Measurements from ENCODE around the gene LRP1-AS. TPM values are rescaled to one million over a fixed set of nuclear protein-coding genes. Genes with fewer than 3 reads are reported as not detected.

Gene LRP1-AS
- total RNA-seq, 1 experiment from 2014 or later: not detected

DNA sequence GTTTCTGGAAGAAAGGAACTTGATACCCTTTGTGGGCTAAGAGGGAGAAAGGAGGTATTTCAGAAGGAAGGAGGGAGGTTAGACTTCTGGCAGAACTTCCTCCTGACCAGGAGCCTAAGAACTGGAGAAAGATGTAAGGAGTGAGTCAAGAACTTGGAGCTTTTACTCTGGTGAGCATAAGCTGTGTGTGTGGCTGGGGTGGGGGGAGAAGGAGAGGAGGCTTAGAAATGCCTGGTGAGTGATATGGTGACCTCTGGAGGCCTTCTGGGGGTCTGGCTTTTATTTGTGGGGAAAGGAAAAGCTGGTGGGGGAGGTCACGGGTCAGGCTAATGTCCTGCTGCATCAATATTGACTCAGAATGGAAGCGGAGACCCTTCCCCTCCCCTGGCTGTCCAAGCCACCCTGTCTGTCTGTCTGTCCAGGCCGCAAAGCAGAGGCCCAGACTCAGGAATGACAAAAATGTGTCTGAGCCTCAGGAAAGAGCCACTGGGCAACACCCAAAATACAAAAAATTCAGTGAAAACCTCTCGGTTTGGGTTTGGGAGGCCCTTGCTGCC, 14.3 kb downstream of the LRP1-AS start:
- no TSS peak for BruUV-seq (replicated peaks)
- H3K27ac ChIP-seq (ENCODE audit: low read length): no peak overlapping the region
- 0 out of 2 replicates have a peak, but pooled peaks cover 2% of the 10 kb centered on the region for H3K4me1 ChIP-seq (ENCODE audit: control insufficient read depth, insufficient read depth, low read length)
- in situ Hi-C loops (cut with HindIII; ENCODE audit: low pct_unique_long_range_greater_than_20kb, low sequenced_read_pairs) (no loop called here), intact Hi-C loops (cut with micrococcal nuclease; ENCODE audit: unreplicated experiment) (no loop called here)
- TF ChIP-seq TCF7L2 (IDR thresholded peaks at IDR 0.05; ENCODE audit: low read depth, low read length) (no peak), SIN3A (IDR thresholded peaks at IDR 0.05; ENCODE audit: borderline replicate concordance, insufficient read depth, low read depth, low read length) (no peak), POLR2AphosphoS5 (IDR thresholded peaks at IDR 0.05; ENCODE audit: low read depth, low read length) (no peak)
- TF ChIP-seq, protein P1, sequence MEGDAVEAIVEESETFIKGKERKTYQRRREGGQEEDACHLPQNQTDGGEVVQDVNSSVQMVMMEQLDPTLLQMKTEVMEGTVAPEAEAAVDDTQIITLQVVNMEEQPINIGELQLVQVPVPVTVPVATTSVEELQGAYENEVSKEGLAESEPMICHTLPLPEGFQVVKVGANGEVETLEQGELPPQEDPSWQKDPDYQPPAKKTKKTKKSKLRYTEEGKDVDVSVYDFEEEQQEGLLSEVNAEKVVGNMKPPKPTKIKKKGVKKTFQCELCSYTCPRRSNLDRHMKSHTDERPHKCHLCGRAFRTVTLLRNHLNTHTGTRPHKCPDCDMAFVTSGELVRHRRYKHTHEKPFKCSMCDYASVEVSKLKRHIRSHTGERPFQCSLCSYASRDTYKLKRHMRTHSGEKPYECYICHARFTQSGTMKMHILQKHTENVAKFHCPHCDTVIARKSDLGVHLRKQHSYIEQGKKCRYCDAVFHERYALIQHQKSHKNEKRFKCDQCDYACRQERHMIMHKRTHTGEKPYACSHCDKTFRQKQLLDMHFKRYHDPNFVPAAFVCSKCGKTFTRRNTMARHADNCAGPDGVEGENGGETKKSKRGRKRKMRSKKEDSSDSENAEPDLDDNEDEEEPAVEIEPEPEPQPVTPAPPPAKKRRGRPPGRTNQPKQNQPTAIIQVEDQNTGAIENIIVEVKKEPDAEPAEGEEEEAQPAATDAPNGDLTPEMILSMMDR (IDR thresholded peaks at IDR 0.05): no peak
- TF ChIP-seq, protein P2, sequence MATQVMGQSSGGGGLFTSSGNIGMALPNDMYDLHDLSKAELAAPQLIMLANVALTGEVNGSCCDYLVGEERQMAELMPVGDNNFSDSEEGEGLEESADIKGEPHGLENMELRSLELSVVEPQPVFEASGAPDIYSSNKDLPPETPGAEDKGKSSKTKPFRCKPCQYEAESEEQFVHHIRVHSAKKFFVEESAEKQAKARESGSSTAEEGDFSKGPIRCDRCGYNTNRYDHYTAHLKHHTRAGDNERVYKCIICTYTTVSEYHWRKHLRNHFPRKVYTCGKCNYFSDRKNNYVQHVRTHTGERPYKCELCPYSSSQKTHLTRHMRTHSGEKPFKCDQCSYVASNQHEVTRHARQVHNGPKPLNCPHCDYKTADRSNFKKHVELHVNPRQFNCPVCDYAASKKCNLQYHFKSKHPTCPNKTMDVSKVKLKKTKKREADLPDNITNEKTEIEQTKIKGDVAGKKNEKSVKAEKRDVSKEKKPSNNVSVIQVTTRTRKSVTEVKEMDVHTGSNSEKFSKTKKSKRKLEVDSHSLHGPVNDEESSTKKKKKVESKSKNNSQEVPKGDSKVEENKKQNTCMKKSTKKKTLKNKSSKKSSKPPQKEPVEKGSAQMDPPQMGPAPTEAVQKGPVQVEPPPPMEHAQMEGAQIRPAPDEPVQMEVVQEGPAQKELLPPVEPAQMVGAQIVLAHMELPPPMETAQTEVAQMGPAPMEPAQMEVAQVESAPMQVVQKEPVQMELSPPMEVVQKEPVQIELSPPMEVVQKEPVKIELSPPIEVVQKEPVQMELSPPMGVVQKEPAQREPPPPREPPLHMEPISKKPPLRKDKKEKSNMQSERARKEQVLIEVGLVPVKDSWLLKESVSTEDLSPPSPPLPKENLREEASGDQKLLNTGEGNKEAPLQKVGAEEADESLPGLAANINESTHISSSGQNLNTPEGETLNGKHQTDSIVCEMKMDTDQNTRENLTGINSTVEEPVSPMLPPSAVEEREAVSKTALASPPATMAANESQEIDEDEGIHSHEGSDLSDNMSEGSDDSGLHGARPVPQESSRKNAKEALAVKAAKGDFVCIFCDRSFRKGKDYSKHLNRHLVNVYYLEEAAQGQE (IDR thresholded peaks at IDR 0.05; ENCODE audit: insufficient read depth in 1 of 2, low read depth in 2 of 2, low read length in 1 of 2): no peak
- ChIA-PET CTCF (interaction anchor here (0.6 to 0.7 kb wide), 2 partner anchors 15 to 53 kb away, joined by 3 read pairs; no protein-coding TSS in a partner anchor), POLR2A (no interaction called here)
- no peaks in the 10 kb centered on the region for H3K36me3 ChIP-seq (ENCODE audit: control insufficient read depth, insufficient read depth, low read length)
- DNase-seq (ENCODE audit: low read depth, low spot score) (no peak), ATAC-seq (no peak)
- no peaks in the 10 kb centered on the region for H3K9me3 ChIP-seq (ENCODE audit: control insufficient read depth, insufficient read depth, low read depth, low read length)
- no peak overlapping the region for H3K4me3 ChIP-seq (ENCODE audit: low read depth in 2 of 2, low read length in 2 of 2)
- no peaks in the 10 kb centered on the region for H3K27me3 ChIP-seq (ENCODE audit: control insufficient read depth, insufficient read depth, low read length)

DNA sequence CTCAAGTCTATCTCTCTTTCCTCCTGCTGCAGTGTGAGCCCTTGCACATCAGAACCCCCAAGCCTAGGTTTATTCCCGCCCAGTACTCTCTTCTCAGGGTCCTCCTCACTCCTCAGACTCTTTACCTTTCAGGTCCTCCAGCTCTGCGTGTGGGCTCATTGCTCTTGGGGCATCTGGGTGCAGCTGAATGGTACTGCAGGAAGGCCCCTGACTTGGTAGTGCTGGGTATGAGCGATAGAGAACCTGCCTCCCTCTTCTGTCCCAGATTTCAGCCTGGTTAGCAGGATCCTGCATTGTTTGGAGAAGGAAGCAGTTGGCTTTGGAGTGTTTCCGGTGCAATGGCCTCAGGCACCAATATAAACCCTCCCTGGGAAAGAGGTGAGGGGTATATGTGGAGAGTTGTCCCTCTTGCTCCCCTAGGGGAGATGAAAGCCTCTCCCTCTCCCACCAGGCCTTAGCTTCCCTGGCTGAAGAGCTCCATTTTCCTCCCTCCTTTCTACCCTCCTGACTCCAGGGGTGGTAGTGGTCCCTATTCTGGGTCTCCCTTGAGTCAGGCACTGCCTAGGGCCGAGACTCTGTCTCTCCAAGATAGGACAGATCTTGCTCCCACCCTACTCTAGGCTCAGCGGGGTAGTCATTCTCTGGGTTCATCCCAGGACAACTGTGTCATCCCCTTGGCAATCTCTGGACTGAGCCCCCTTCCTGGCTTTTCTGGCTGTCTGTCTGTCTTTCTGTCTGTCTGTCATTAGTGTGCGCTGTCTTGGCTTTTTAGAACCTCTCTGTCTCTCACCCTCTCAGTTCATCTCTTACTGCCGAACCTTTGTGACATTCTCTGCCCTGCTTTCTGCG, 15.3 kb downstream of the LRP1-AS start:
- no TSS peak for BruUV-seq (replicated peaks)
- intact Hi-C loops (cut with micrococcal nuclease; ENCODE audit: unreplicated experiment): no loop called here
- ATAC-seq (no peak), DNase-seq (ENCODE audit: low read depth, low spot score) (no peak)
- Histone ChIP-seq H3K36me3 (ENCODE audit: control insufficient read depth, insufficient read depth, low read length) (no peaks in the 10 kb centered on the region), H3K27ac (ENCODE audit: low read length) (no peak overlapping the region), H3K4me1 (ENCODE audit: control insufficient read depth, insufficient read depth, low read length) (0 out of 2 replicates have a peak, but pooled peaks cover 2% of the 10 kb centered on the region), H3K4me3 (ENCODE audit: low read depth in 2 of 2, low read length in 2 of 2) (no peak overlapping the region), H3K9me3 (ENCODE audit: control insufficient read depth, insufficient read depth, low read depth, low read length) (no peaks in the 10 kb centered on the region), H3K27me3 (ENCODE audit: control insufficient read depth, insufficient read depth, low read length) (no peaks in the 10 kb centered on the region)
- in situ Hi-C loops (cut with HindIII; ENCODE audit: low pct_unique_long_range_greater_than_20kb, low sequenced_read_pairs): no loop called here
- CTCF ChIA-PET: interaction anchor here (0.7 kb wide), 1 partner anchor 52 kb away, joined by 3 read pairs; no protein-coding TSS in a partner anchor
- TF ChIP-seq POLR2AphosphoS5 (IDR thresholded peaks at IDR 0.05; ENCODE audit: low read depth, low read length): no peak
- no peak for TF ChIP-seq TCF7L2 (IDR thresholded peaks at IDR 0.05; ENCODE audit: low read depth, low read length)
- TF ChIP-seq, protein P1 (IDR thresholded peaks at IDR 0.05): no peak
- TF ChIP-seq, protein P2 (IDR thresholded peaks at IDR 0.05; ENCODE audit: insufficient read depth in 1 of 2, low read depth in 2 of 2, low read length in 1 of 2): no peak
- no peak for TF ChIP-seq SIN3A (IDR thresholded peaks at IDR 0.05; ENCODE audit: borderline replicate concordance, insufficient read depth, low read depth, low read length)
- POLR2A ChIA-PET: no interaction called here
